ENCODE data around the gene FOLR2.
A peak's percentile ranks its signal among the peaks of the same experiment; 100 is the strongest.

The FOLR2 gene

DNA sequence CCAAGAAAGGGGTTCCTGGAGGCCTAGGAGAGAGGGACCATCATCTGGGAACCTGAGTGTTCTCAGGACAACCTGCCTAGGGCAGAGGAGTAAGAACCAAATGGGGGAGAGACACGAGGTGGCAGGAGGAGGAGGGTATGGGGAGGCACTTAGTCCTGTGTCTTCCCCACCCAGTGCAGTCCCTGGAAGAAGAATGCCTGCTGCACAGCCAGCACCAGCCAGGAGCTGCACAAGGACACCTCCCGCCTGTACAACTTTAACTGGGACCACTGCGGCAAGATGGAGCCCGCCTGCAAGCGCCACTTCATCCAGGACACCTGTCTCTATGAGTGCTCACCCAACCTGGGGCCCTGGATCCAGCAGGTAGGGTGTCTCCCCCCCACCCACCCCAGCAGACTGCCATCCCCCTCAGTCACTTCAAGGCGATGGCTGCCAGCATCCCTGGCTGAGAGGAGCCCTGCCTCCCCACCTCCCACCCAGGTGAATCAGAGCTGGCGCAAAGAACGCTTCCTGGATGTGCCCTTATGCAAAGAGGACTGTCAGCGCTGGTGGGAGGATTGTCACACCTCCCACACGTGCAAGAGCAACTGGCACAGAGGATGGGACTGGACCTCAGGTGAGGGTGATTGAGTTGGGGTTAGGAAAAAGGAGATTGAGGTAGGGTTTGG is 4.2 kb downstream of the FOLR2 start:
- Histone ChIP-seq H3K36me3 (no peaks in the 10 kb centered on the region), H3K9me3 (ENCODE audit: severe bottlenecking) (no peaks in the 10 kb centered on the region), H3K4me3 (ENCODE audit: low read depth, low read length) (no peak overlapping the region), H3K27ac (no peak overlapping the region), H3K27me3 (ENCODE audit: insufficient read depth, low read depth, severe bottlenecking) (no peaks in the 10 kb centered on the region)
- no peak for TF ChIP-seq CTCF (IDR thresholded peaks at IDR 0.05; ENCODE audit: low read depth, low read length)
- DNase-seq = no peak

DNA sequence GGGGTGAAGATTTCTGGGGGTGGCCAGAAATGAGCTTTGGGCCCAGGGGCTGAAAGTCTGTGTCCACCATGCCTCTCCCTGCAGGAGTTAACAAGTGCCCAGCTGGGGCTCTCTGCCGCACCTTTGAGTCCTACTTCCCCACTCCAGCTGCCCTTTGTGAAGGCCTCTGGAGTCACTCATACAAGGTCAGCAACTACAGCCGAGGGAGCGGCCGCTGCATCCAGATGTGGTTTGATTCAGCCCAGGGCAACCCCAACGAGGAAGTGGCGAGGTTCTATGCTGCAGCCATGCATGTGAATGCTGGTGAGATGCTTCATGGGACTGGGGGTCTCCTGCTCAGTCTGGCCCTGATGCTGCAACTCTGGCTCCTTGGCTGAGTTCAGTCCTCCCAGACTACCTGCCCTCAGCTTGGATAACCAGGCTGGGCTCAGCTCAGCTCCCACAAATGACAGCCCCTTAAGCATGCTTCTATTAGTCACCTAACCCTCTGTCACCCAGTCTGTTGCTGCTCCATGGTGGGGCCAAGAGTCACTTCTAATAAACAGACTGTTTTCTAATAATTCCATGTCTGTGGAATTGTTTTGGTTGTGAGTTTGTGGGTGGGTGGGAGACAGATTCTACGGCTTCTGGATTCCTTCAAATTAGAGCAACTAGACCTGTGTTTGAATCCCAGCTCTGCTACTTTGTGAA is 4.9 kb downstream of the FOLR2 start:
- H3K27me3 ChIP-seq (ENCODE audit: insufficient read depth, low read depth, severe bottlenecking) = no peaks in the 10 kb centered on the region
- DNase-seq = no peak
- no peak for TF ChIP-seq CTCF (IDR thresholded peaks at IDR 0.05; ENCODE audit: low read depth, low read length)
- H3K4me3 ChIP-seq (ENCODE audit: low read depth, low read length) = no peak overlapping the region
- H3K9me3 ChIP-seq (ENCODE audit: severe bottlenecking) = no peaks in the 10 kb centered on the region
- H3K36me3 ChIP-seq = peaks cover 4% of the 10 kb centered on the region
- no peak overlapping the region for H3K27ac ChIP-seq

DNA sequence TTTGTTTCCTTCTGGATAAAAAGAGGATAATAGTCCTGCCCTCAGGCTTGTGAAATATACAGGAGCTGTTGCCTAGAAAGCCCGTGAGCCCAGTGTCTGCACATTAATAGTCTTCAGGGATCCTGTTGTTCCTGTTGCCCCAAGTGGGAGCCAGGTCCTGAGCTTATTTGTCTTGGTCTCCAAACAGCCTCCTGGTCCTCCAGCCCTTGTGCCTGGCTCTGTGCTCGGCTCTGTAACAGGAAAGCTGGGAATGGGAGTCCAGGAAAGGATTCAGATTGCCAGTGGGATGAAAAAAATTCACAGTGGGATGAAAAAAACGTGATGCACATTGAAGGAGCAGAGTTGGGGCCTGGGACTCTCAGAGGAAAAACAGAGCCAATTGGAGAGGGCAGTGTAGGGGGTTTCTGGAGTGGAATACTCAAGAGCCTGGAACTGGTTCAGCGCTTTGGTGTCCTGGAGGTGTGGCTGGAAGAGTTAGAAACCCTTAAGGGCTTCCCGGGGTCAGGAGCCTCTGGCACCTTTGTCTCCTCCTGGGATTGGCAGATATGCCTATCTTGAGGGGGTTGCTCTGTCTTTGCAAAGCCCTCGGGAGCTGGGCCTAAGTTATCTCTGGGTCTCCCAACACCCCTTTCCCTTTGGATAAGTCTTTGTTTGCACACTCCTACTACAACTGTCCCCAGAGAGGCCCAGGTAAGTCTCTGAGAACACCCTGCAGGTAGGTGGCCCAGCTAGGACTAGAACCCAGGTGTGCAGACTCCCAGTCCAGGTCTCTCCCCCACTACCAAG is 5.7 kb downstream of the FOLR2 start:
- no peak for TF ChIP-seq CTCF (IDR thresholded peaks at IDR 0.05; ENCODE audit: low read depth, low read length)

GRCh38 chr11:72222907-72223614 is 6.5 kb downstream of the FOLR2 start:
- DNase-seq = peak; percentile 96
- peaks cover 20% of the 10 kb centered on the region for H3K36me3 ChIP-seq
- H3K4me3 ChIP-seq (ENCODE audit: low read depth, low read length) = peak overlapping the region; percentile 87
- TF ChIP-seq CTCF (IDR thresholded peaks at IDR 0.05; ENCODE audit: low read depth, low read length) = no peak
- H3K27me3 ChIP-seq (ENCODE audit: insufficient read depth, low read depth, severe bottlenecking) = no peaks in the 10 kb centered on the region
- H3K27ac ChIP-seq = peak overlapping the region; percentile 97
- H3K9me3 ChIP-seq (ENCODE audit: severe bottlenecking) = no peaks in the 10 kb centered on the region

More for the DNA sequence above, 5.7 kb downstream of the FOLR2 start:
- H3K9me3 ChIP-seq (ENCODE audit: severe bottlenecking) = no peaks in the 10 kb centered on the region
- peak overlapping the region; percentile 87 for H3K4me3 ChIP-seq (ENCODE audit: low read depth, low read length)
- H3K27me3 ChIP-seq (ENCODE audit: insufficient read depth, low read depth, severe bottlenecking) = no peaks in the 10 kb centered on the region
- DNase-seq = no peak
- peak overlapping the region; percentile 97 for H3K27ac ChIP-seq
- H3K36me3 ChIP-seq = peaks cover 12% of the 10 kb centered on the region

- Histone ChIP-seq H3K27me3 (ENCODE audit: insufficient read depth, low read depth, severe bottlenecking) (no peaks in the 10 kb centered on the region), H3K4me3 (ENCODE audit: low read depth, low read length) (peak overlapping the region; percentile 87), H3K27ac (peak overlapping the region; percentile 97), H3K9me3 (ENCODE audit: severe bottlenecking) (no peaks in the 10 kb centered on the region), H3K36me3 (peaks cover 28% of the 10 kb centered on the region)
- DNase-seq = peak; percentile 73
- no peak for TF ChIP-seq CTCF (IDR thresholded peaks at IDR 0.05; ENCODE audit: low read depth, low read length)
Observed at GRCh38 chr11:72223615-72224563, 7.3 kb downstream of the FOLR2 start.
